Thyroid gland (tissue), 4 donors: ENCODE data around the gene DENND2D. TPM values are rescaled to one million over a fixed set of nuclear protein-coding genes. Genes with fewer than 3 reads are reported as not detected.

Experiments
- DNase-seq, 2 donors: peaks; one replicate each; pipeline ENCODE4 v3.0.0-alpha.2; 2019
- H3K27ac ChIP-seq, 3 donors: fragments of 200-600 bp; sonication (generic); 1 replicate in 2 of 3; 2 replicates in 1 of 3; pipeline ENCODE4 v1.5.1; 2016 to 2019; ENCODE audit warnings: mild to moderate bottlenecking in 1 of 3, moderate library complexity in 1 of 3
- H3K27me3 ChIP-seq: fragments of 200-600 bp; sonication (generic); one replicate; pipeline ENCODE4 v1.5.1; 2019
- H3K36me3 ChIP-seq, 2 donors: fragments of 200-600 bp; sonication (generic); one replicate each; pipeline ENCODE4 v1.5.1; 2016 to 2019
- H3K4me1 ChIP-seq, 2 donors: fragments of 200-600 bp; sonication (generic); one replicate each; pipeline ENCODE4 v1.5.1; 2017 to 2019
- H3K4me3 ChIP-seq, 3 donors: fragments of 200-600 bp; sonication (generic); replicated peaks in 1 of 3; 1 replicate in 2 of 3; 2 replicates in 1 of 3; pipeline ENCODE4 v1.5.1; 2016; ENCODE audit warnings: mild to moderate bottlenecking in 1 of 3
- H3K9me3 ChIP-seq: fragments of 200-600 bp; sonication (generic); one replicate; pipeline ENCODE4 v1.5.1; 2017
- POLR2A ChIP-seq, 2 donors: fragments of 450-650 bp; IDR thresholded peaks; one replicate each; pipeline ENCODE4 v1.6.1; 2017; ENCODE audit warnings: antibody characterized with exemption in 2 of 2, mild to moderate bottlenecking in 2 of 2, moderate library complexity in 1 of 2
- WGBS, 2 donors: methylation state at CpG; one replicate each; pipeline ENCODE4 v1.1.5; 2017; 5-methylcytosine and 5-hydroxymethylcytosine counted together
- intact Hi-C: fragments of 100-400 bp; cut with DNase I; formaldehyde crosslinking; loops from one replicate; pipeline ENCODE4 v1.15.1; 2023
- total RNA-seq, 4 donors: library from RNA; depleted of rRNA; stranded (reverse); fragments of >200 nt; gene quantifications; one replicate each; pipeline ENCODE4 v1.2.3, GENCODE V29; 2016
- TF ChIP-seq, protein P1 (sequence below), 6 experiments: fragments of 200-600 bp in 3 of 6; fragments of 450-650 bp in 3 of 6; sonication (generic) in 3 of 6; IDR thresholded peaks; one replicate each; pipeline ENCODE4 v1.5.1; 2016 to 2019; ENCODE audit warnings: antibody characterized with exemption in 6 of 6, mild to moderate bottlenecking in 2 of 6, inconsistent platforms in 1 of 6, moderate library complexity in 1 of 6

DENND2D gene
- total RNA-seq, 4 donors from 2014 or later: 45.1 to 53.3 (median 49.4) TPM

DNA sequence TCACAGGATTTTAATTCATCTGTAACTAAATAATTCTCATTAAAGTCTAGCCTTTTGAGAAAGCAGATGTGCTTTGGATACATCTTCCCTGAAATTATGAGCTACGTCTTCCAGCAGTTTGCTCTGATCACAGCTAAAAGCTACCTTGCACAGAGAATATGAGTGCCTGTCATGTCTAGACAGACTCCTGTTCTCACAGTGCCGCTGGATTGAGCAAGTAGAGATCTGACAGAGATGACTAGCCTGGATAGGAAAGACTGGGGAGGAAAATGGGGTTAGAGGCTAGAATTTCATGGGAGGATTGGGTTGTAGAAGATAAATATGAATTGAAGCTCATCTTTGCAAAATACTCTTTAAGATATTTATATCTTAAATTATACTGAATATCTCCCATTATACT, 36.3 kb downstream of the DENND2D start:
- H3K9me3 ChIP-seq: no peaks in the 10 kb centered on the region
- TF ChIP-seq, protein P1, sequence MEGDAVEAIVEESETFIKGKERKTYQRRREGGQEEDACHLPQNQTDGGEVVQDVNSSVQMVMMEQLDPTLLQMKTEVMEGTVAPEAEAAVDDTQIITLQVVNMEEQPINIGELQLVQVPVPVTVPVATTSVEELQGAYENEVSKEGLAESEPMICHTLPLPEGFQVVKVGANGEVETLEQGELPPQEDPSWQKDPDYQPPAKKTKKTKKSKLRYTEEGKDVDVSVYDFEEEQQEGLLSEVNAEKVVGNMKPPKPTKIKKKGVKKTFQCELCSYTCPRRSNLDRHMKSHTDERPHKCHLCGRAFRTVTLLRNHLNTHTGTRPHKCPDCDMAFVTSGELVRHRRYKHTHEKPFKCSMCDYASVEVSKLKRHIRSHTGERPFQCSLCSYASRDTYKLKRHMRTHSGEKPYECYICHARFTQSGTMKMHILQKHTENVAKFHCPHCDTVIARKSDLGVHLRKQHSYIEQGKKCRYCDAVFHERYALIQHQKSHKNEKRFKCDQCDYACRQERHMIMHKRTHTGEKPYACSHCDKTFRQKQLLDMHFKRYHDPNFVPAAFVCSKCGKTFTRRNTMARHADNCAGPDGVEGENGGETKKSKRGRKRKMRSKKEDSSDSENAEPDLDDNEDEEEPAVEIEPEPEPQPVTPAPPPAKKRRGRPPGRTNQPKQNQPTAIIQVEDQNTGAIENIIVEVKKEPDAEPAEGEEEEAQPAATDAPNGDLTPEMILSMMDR (IDR thresholded peaks at IDR 0.05): no peak
- no peak for TF ChIP-seq POLR2A (IDR thresholded peaks at IDR 0.05)
- H3K27me3 ChIP-seq: no peaks in the 10 kb centered on the region
- WGBS, 2 donors: 95 to 96% methylated on average over 2 of the region's 2 CpGs
- intact Hi-C loops: no loop called here
- no peak overlapping the region for H3K27ac ChIP-seq
- DNase-seq: no peak
- H3K4me3 ChIP-seq: no peak overlapping the region
- peaks cover 0 to 4% of the 10 kb centered on the region in 2 donors for H3K36me3 ChIP-seq
- H3K4me1 ChIP-seq: no peaks in the 10 kb centered on the region

DNA sequence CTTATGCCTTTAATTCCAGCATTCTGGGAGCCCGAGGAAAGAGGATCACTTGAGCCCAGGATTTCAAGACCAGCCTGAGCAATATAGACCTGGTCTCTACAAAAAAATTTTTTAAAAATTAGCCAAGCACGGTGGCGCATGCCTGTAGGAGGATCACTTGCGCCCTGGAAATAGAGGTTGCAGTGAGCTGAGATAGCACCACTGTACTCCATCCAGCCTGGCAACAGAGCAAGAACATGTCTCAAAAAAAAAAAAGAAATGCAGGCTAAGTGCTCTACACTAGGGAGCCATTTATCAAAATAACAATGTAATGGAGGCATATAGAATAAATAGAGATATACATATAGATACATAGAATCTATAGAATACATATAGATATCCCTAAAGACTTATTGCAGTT, 37.1 kb downstream of the DENND2D start:
- intact Hi-C loops: no loop called here
- Histone ChIP-seq H3K36me3 (peaks cover 0 to 4% of the 10 kb centered on the region in 2 donors), H3K27me3 (no peaks in the 10 kb centered on the region), H3K4me3 (no peak overlapping the region), H3K4me1 (no peaks in the 10 kb centered on the region), H3K27ac (no peak overlapping the region), H3K9me3 (no peaks in the 10 kb centered on the region)
- TF ChIP-seq POLR2A (IDR thresholded peaks at IDR 0.05): no peak
- TF ChIP-seq, protein P1 (IDR thresholded peaks at IDR 0.05): no peak
- DNase-seq: no peak
- 92 to 95% methylated on average over 4 of the region's 4 CpGs for WGBS, 2 donors

DNA sequence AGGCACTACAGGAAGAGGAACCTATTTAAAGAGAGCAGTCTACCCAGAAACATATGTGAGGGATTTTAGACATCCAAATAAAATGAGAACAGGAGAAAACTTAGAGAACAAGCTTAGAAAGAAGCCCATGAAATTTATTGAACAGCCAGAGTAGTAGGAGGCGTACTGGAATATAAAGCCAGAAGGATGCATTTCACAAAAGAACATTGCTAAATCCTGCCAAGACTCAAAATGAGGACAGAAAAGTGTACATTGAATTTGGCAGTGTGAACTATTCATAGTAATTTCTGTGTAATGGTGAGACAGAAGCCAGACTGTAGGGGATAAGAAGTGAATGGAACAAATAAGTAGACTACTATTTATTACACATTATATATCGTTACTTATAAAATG, 38.0 kb downstream of the DENND2D start:
- H3K4me3 ChIP-seq: no peak overlapping the region
- no peak for TF ChIP-seq POLR2A (IDR thresholded peaks at IDR 0.05)
- TF ChIP-seq, protein P1 (IDR thresholded peaks at IDR 0.05): no peak
- H3K9me3 ChIP-seq: no peaks in the 10 kb centered on the region
- H3K27ac ChIP-seq: no peak overlapping the region
- intact Hi-C loops: no loop called here
- 93 to 96% methylated on average over 2 of the region's 2 CpGs for WGBS, 2 donors
- DNase-seq: no peak
- no peaks in the 10 kb centered on the region for H3K27me3 ChIP-seq
- no peaks in the 10 kb centered on the region for H3K4me1 ChIP-seq
- H3K36me3 ChIP-seq: peaks cover 0 to 4% of the 10 kb centered on the region in 2 donors

DNA sequence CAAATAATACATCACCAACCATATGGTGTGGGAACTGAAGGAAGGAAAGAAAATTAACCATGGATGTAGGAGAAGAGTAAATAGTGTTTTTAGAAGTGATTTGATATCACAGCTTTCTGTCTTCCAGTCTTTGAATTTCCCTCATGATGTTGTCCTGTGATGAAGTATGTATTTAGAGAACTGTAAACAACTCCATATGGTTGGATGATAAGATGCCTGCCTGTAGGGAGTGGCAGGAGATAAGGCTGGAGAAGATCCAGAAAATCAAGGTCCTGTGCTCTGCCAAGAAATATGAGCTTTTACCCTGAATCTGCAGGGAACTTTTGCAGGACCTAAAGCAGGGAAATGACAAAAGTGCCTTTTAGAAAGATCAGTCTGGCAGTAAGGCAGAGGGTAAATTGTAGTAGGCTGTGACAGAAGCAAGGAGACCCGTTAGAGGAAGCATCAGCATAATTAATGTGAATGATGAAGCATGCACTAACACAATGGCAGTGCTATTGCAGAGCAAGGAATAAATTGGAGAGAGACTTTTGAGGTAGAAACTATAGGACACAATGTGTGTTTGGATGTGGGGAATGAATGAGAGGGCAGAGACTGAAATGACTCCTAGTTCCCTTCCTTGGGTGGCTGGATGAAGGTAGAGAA, 38.5 kb downstream of the DENND2D start:
- WGBS, 2 donors: 64 to 71% methylated on average over 1 of the region's 1 CpG
- peaks cover 0 to 4% of the 10 kb centered on the region in 2 donors for H3K36me3 ChIP-seq
- TF ChIP-seq, protein P1 (IDR thresholded peaks at IDR 0.05): no peak
- TF ChIP-seq POLR2A (IDR thresholded peaks at IDR 0.05): no peak

DNA sequence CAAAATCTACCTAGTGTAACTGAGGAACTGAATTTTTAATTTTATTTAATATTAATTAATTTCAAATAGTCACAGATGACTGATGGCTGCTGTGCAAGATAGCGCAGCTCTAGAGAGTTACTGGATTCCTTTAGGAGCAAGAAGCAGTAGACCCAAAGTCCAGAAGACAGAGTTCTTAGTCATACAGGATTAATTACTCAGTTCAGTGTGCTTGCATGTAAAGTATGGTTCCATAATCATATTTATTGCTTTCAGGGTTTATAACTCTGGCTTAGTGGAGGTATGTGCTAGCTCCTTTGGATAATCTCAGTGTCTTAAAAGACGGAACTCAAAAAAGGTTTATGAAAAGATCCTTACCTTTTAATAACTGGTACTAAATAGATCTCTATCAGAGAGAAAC, 43.0 kb downstream of the DENND2D start:
- DNase-seq: no peak
- H3K4me1 ChIP-seq: no peaks in the 10 kb centered on the region
- peaks cover 0 to 10% of the 10 kb centered on the region in 2 donors for H3K36me3 ChIP-seq
- intact Hi-C loops: no loop called here
- H3K27ac ChIP-seq: no peak overlapping the region
- no peaks in the 10 kb centered on the region for H3K27me3 ChIP-seq
- no peak overlapping the region for H3K4me3 ChIP-seq
- WGBS, 2 donors: 98 to 100% methylated on average over 2 of the region's 2 CpGs
- TF ChIP-seq, protein P1 (IDR thresholded peaks at IDR 0.05): no peak
- no peak for TF ChIP-seq POLR2A (IDR thresholded peaks at IDR 0.05)
- no peaks in the 10 kb centered on the region for H3K9me3 ChIP-seq

More for the DNA sequence above, 38.5 kb downstream of the DENND2D start:
- H3K27ac ChIP-seq: no peak overlapping the region
- H3K4me1 ChIP-seq: no peaks in the 10 kb centered on the region
- H3K27me3 ChIP-seq: no peaks in the 10 kb centered on the region
- DNase-seq: no peak
- no peak overlapping the region for H3K4me3 ChIP-seq
- intact Hi-C loops: no loop called here
- H3K9me3 ChIP-seq: no peaks in the 10 kb centered on the region
